ENCODE data around the gene SPTA1. TPM values are rescaled to one million over a fixed set of nuclear protein-coding genes. Genes with fewer than 3 reads are reported as not detected.

Gene SPTA1
- total RNA-seq, 1 experiment from 2014 or later: not detected

DNA sequence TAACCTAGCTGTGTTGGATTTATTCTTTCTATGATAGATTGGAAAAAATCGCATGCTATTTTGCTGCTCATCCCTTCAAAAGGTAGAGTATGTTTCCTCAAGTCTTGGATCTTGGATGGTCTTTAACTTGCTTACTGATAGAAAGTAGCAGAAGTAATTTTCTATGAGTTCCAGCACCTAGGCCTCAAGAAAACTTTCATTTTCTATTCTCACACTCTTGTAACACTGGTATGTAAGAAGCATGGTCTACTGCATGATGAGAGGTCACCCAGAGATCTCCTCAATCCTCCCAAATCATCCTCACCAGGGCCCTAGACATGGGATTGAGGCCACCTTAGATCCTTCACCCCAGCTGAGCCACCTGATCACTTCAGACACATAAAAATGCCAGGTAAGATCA lies 7.2 kb downstream of the SPTA1 start:
- peaks cover 0 to 6% of the 10 kb centered on the region in 2 experiments; a peak in 1 of 4 replicates for H3K9me3 ChIP-seq (ENCODE audit: control insufficient read depth in 1 of 2, insufficient read depth in 1 of 2, low read depth in 1 of 2, low read length in 2 of 2)
- DNase-seq (ENCODE audit: low read depth, low spot score) (no peak), ATAC-seq (no peak)
- H3K36me3 ChIP-seq (ENCODE audit: control insufficient read depth in 1 of 2, insufficient read depth in 2 of 2, low read length in 2 of 2): no peaks in the 10 kb centered on the region
- ChIA-PET POLR2A (no interaction called here), CTCF (no interaction called here), RAD21 (ENCODE audit: low non-redundant PET in 1 of 2, low total read pairs in 2 of 2, uncharacterized antibody in 2 of 2, unreplicated experiment in 2 of 2) (no interaction called here)
- H3K9me2 ChIP-seq (ENCODE audit: insufficient read depth): no peaks in the 10 kb centered on the region
- H3K79me2 ChIP-seq (ENCODE audit: insufficient read depth, low read length): no peaks in the 10 kb centered on the region
- H3K4me2 ChIP-seq (ENCODE audit: low read length): no peak overlapping the region
- H3K9ac ChIP-seq (ENCODE audit: low read length): no peak overlapping the region
- no peaks in the 10 kb centered on the region; the same call in 1 of the 2 replicates for H4K20me1 ChIP-seq (ENCODE audit: insufficient read depth)
- no peaks in the 10 kb centered on the region for H3K4me1 ChIP-seq (ENCODE audit: control insufficient read depth in 1 of 2, insufficient read depth in 2 of 2, low read length in 2 of 2)
- H3K27me3 ChIP-seq (ENCODE audit: insufficient read depth, low read length): no peaks in the 10 kb centered on the region
- H3K4me3 ChIP-seq (replicated peaks in 1 of 2; ENCODE audit: low read depth in 1 of 2, low read length in 2 of 2): no peak overlapping the region
- no peak overlapping the region for H2AFZ ChIP-seq (ENCODE audit: low read depth, low read length, poor library complexity, severe bottlenecking)
- H3K27ac ChIP-seq (ENCODE audit: low read depth, low read length): no peak overlapping the region
- intact Hi-C loops (cut with micrococcal nuclease): no loop called here
- no TSS peak for BruUV-seq (replicated peaks)
- TF ChIP-seq RAD21 (IDR thresholded peaks at IDR 0.05; ENCODE audit: low read depth) (no peak), SRF (IDR thresholded peaks at IDR 0.05; ENCODE audit: low read depth) (no peak), ZFX (IDR thresholded peaks at IDR 0.05) (no peak), CBX3 (IDR thresholded peaks at IDR 0.05; ENCODE audit: low read depth) (no peak), EGR1 (IDR thresholded peaks at IDR 0.05; ENCODE audit: low read depth) (no peak)
- TF ChIP-seq, protein P1, sequence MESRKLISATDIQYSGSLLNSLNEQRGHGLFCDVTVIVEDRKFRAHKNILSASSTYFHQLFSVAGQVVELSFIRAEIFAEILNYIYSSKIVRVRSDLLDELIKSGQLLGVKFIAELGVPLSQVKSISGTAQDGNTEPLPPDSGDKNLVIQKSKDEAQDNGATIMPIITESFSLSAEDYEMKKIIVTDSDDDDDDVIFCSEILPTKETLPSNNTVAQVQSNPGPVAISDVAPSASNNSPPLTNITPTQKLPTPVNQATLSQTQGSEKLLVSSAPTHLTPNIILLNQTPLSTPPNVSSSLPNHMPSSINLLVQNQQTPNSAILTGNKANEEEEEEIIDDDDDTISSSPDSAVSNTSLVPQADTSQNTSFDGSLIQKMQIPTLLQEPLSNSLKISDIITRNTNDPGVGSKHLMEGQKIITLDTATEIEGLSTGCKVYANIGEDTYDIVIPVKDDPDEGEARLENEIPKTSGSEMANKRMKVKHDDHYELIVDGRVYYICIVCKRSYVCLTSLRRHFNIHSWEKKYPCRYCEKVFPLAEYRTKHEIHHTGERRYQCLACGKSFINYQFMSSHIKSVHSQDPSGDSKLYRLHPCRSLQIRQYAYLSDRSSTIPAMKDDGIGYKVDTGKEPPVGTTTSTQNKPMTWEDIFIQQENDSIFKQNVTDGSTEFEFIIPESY (IDR thresholded peaks at IDR 0.05; ENCODE audit: extremely low read depth, insufficient replicate concordance, low read length): no peak
- TF ChIP-seq, protein P2, sequence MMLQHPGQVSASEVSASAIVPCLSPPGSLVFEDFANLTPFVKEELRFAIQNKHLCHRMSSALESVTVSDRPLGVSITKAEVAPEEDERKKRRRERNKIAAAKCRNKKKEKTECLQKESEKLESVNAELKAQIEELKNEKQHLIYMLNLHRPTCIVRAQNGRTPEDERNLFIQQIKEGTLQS (IDR thresholded peaks at IDR 0.05): no peak

DNA sequence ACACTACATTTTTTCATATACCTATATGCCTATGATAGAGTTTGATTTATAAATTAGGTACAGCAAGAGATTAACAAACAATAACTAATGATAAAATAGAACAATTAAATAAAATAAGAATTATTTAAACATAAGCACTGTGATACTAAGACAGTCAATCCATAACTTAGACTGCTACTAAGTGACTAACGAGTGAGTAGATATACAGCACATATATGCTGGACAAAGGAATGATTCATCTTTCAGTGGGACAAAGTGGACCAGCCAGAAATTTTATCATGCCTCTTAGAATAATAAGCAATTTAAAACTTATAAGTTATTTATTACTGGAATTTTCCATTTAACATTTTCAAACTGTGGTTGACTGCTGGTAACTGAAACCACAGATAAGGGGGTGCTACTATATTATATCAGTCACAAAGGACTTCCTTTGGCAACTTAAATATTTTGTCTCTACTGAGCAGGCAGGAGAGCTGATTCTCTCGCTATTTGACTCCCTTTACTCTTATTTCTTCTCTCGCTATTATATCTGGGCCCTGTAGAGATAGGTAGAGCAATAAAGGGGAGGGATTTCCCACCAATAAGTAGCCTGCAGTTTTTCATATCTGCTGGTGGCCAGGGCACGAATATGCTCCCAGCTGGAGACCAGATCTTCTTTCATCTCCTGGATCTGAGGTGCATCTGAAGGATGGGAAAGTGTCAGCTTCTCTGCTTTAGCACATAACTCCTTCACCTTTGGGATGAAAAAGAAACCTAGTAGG lies 10.8 kb downstream of the SPTA1 start:
- no peak overlapping the region for H3K27ac ChIP-seq (ENCODE audit: low read depth, low read length)
- H3K27me3 ChIP-seq (ENCODE audit: insufficient read depth, low read length): no peaks in the 10 kb centered on the region
- H3K4me1 ChIP-seq (ENCODE audit: control insufficient read depth in 1 of 2, insufficient read depth in 2 of 2, low read length in 2 of 2): no peaks in the 10 kb centered on the region
- H2AFZ ChIP-seq (ENCODE audit: low read depth, low read length, poor library complexity, severe bottlenecking): no peak overlapping the region
- intact Hi-C loops (cut with micrococcal nuclease): no loop called here
- no peak overlapping the region for H3K4me2 ChIP-seq (ENCODE audit: low read length)
- no TSS peak for BruUV-seq (replicated peaks)
- DNase-seq (ENCODE audit: low read depth, low spot score) (no peak), ATAC-seq (no peak)
- no peaks in the 10 kb centered on the region for H3K36me3 ChIP-seq (ENCODE audit: control insufficient read depth in 1 of 2, insufficient read depth in 2 of 2, low read length in 2 of 2)
- H4K20me1 ChIP-seq (ENCODE audit: insufficient read depth): no peaks in the 10 kb centered on the region; the same call in 1 of the 2 replicates
- ChIA-PET CTCF (no interaction called here), RAD21 (ENCODE audit: low non-redundant PET in 1 of 2, low total read pairs in 2 of 2, uncharacterized antibody in 2 of 2, unreplicated experiment in 2 of 2) (no interaction called here), POLR2A (no interaction called here)
- peaks cover 0 to 6% of the 10 kb centered on the region in 2 experiments; a peak in 1 of 4 replicates for H3K9me3 ChIP-seq (ENCODE audit: control insufficient read depth in 1 of 2, insufficient read depth in 1 of 2, low read depth in 1 of 2, low read length in 2 of 2)
- no peaks in the 10 kb centered on the region for H3K9me2 ChIP-seq (ENCODE audit: insufficient read depth)
- H3K4me3 ChIP-seq (replicated peaks in 1 of 2; ENCODE audit: low read depth in 1 of 2, low read length in 2 of 2): no peak overlapping the region
- H3K79me2 ChIP-seq (ENCODE audit: insufficient read depth, low read length): no peaks in the 10 kb centered on the region
- no peak for TF ChIP-seq SRF (IDR thresholded peaks at IDR 0.05; ENCODE audit: low read depth)
- TF ChIP-seq RAD21 (IDR thresholded peaks at IDR 0.05; ENCODE audit: low read depth): no peak
- no peak for TF ChIP-seq EGR1 (IDR thresholded peaks at IDR 0.05; ENCODE audit: low read depth)
- TF ChIP-seq, protein P2 (IDR thresholded peaks at IDR 0.05): no peak
- TF ChIP-seq, protein P3, sequence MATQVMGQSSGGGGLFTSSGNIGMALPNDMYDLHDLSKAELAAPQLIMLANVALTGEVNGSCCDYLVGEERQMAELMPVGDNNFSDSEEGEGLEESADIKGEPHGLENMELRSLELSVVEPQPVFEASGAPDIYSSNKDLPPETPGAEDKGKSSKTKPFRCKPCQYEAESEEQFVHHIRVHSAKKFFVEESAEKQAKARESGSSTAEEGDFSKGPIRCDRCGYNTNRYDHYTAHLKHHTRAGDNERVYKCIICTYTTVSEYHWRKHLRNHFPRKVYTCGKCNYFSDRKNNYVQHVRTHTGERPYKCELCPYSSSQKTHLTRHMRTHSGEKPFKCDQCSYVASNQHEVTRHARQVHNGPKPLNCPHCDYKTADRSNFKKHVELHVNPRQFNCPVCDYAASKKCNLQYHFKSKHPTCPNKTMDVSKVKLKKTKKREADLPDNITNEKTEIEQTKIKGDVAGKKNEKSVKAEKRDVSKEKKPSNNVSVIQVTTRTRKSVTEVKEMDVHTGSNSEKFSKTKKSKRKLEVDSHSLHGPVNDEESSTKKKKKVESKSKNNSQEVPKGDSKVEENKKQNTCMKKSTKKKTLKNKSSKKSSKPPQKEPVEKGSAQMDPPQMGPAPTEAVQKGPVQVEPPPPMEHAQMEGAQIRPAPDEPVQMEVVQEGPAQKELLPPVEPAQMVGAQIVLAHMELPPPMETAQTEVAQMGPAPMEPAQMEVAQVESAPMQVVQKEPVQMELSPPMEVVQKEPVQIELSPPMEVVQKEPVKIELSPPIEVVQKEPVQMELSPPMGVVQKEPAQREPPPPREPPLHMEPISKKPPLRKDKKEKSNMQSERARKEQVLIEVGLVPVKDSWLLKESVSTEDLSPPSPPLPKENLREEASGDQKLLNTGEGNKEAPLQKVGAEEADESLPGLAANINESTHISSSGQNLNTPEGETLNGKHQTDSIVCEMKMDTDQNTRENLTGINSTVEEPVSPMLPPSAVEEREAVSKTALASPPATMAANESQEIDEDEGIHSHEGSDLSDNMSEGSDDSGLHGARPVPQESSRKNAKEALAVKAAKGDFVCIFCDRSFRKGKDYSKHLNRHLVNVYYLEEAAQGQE (IDR thresholded peaks at IDR 0.05; ENCODE audit: low read depth): no peak
- no peak for TF ChIP-seq POLR2A (IDR thresholded peaks at IDR 0.05; ENCODE audit: borderline replicate concordance, extremely low read depth, insufficient read depth, insufficient read length)
- TF ChIP-seq EZH2 (IDR thresholded peaks at IDR 0.05): no peak
- TF ChIP-seq POLR2AphosphoS5 (IDR thresholded peaks at IDR 0.05; ENCODE audit: low read depth, low read length): no peak
- no peak for TF ChIP-seq ZFX (IDR thresholded peaks at IDR 0.05)
- TF ChIP-seq EZH2phosphoT487 (IDR thresholded peaks at IDR 0.05; ENCODE audit: borderline replicate concordance): no peak
- no peak for TF ChIP-seq SP1 (IDR thresholded peaks at IDR 0.05; ENCODE audit: low read depth)
- no peak overlapping the region for H3K9ac ChIP-seq (ENCODE audit: low read length)
